ENCODE measurements around the gene HDGFL3. TPM values are rescaled to one million over a fixed set of nuclear protein-coding genes. Genes with fewer than 3 reads are reported as not detected.

The HDGFL3 gene
- total and polyA plus RNA-seq, 9 donors: 24.7 to 67.6 (median 52.6) TPM

- no peak for DNase-seq
Observed at GRCh38 chr15:83118968-83119367, 88.7 kb downstream of the HDGFL3 start.

GRCh38 chr15:83118291-83118827, 89.3 kb downstream of the HDGFL3 start:
- no peaks in the 10 kb centered on the region for H3K27me3 ChIP-seq
- TF ChIP-seq POLR2A (IDR thresholded peaks at IDR 0.05) (no peak), EP300 (IDR thresholded peaks at IDR 0.05) (no peak), CTCF (IDR thresholded peaks at IDR 0.05) (no peak)
- no peaks in the 10 kb centered on the region for H3K4me1 ChIP-seq (ENCODE audit: insufficient read depth)
- H3K9me3 ChIP-seq: no peaks in the 10 kb centered on the region
- no peaks in the 10 kb centered on the region for H3K36me3 ChIP-seq
- intact Hi-C loops (cut with DNase I): no loop called here
- H3K4me3 ChIP-seq: no peak overlapping the region
- WGBS, 3 donors: 65 to 67% (median 66%) methylated on average over 6 of the region's 6 CpGs
- DNase-seq: no peak
- no peak overlapping the region for H3K27ac ChIP-seq

More at GRCh38 chr15:83118968-83119367, 88.7 kb downstream of the HDGFL3 start:
- no peaks in the 10 kb centered on the region for H3K27me3 ChIP-seq
- 81 to 93% (median 84%) methylated on average over 4 of the region's 4 CpGs for WGBS, 3 donors
- H3K9me3 ChIP-seq: no peaks in the 10 kb centered on the region
- H3K36me3 ChIP-seq: no peaks in the 10 kb centered on the region
- no peak overlapping the region for H3K27ac ChIP-seq
- no peak for TF ChIP-seq POLR2A (IDR thresholded peaks at IDR 0.05)
- TF ChIP-seq CTCF (IDR thresholded peaks at IDR 0.05): no peak
- TF ChIP-seq EP300 (IDR thresholded peaks at IDR 0.05): no peak
- H3K4me1 ChIP-seq (ENCODE audit: insufficient read depth): no peaks in the 10 kb centered on the region
- no peak overlapping the region for H3K4me3 ChIP-seq
- intact Hi-C loops (cut with DNase I): no loop called here

- H3K4me3 ChIP-seq: no peak overlapping the region
- WGBS, 3 donors: 90 to 94% (median 91%) methylated on average over 11 of the region's 11 CpGs
- H3K27ac ChIP-seq: no peak overlapping the region
- no peaks in the 10 kb centered on the region for H3K9me3 ChIP-seq
- intact Hi-C loops (cut with DNase I): no loop called here
- no peaks in the 10 kb centered on the region for H3K27me3 ChIP-seq
- no peak for DNase-seq
- no peaks in the 10 kb centered on the region for H3K4me1 ChIP-seq (ENCODE audit: insufficient read depth)
- TF ChIP-seq EP300 (IDR thresholded peaks at IDR 0.05): no peak
- no peak for TF ChIP-seq POLR2A (IDR thresholded peaks at IDR 0.05)
- no peak for TF ChIP-seq CTCF (IDR thresholded peaks at IDR 0.05)
- no peaks in the 10 kb centered on the region for H3K36me3 ChIP-seq
Observed at GRCh38 chr15:83115831-83116565, 91.6 kb downstream of the HDGFL3 start.

- no peaks in the 10 kb centered on the region for H3K27me3 ChIP-seq
- no peaks in the 10 kb centered on the region for H3K9me3 ChIP-seq
- no peak overlapping the region for H3K27ac ChIP-seq
- no peaks in the 10 kb centered on the region for H3K36me3 ChIP-seq
- DNase-seq: no peak
- intact Hi-C loops (cut with DNase I): no loop called here
- 86 to 93% (median 92%) methylated on average over 3 of the region's 3 CpGs for WGBS, 3 donors
- TF ChIP-seq POLR2A (IDR thresholded peaks at IDR 0.05) (no peak), EP300 (IDR thresholded peaks at IDR 0.05) (no peak)
- H3K4me3 ChIP-seq: no peak overlapping the region
- no peaks in the 10 kb centered on the region for H3K4me1 ChIP-seq (ENCODE audit: insufficient read depth)
Observed at GRCh38 chr15:83115410-83115809, 92.2 kb downstream of the HDGFL3 start.

GRCh38 chr15:83114856-83115255, 92.8 kb downstream of the HDGFL3 start:
- WGBS, 3 donors: 94 to 97% (median 94%) methylated on average over 6 of the region's 6 CpGs
- Histone ChIP-seq H3K9me3 (no peaks in the 10 kb centered on the region), H3K4me1 (ENCODE audit: insufficient read depth) (no peaks in the 10 kb centered on the region), H3K4me3 (no peak overlapping the region), H3K27ac (no peak overlapping the region), H3K27me3 (no peaks in the 10 kb centered on the region), H3K36me3 (no peaks in the 10 kb centered on the region)
- intact Hi-C loops (cut with DNase I): no loop called here
- DNase-seq: no peak
- TF ChIP-seq CTCF (IDR thresholded peaks at IDR 0.05): no peak
- no peak for TF ChIP-seq EP300 (IDR thresholded peaks at IDR 0.05)
- no peak for TF ChIP-seq POLR2A (IDR thresholded peaks at IDR 0.05)

All from ovary (tissue), 9 donors.